Amniotic epithelial cell (primary cell): Measurements from ENCODE around the gene ETV1.
A peak's percentile ranks its signal among the peaks of the same experiment; 100 is the strongest.

Source experiments
- DNase-seq: peaks from one replicate; pipeline ENCODE4 v3.0.0-alpha.2; 2010; ENCODE audit warnings: low read depth

The ETV1 gene

GRCh38 chr7:13986208-13986607 is 3.3 kb downstream of the ETV1 start:
- DNase-seq, result no peak

DNA sequence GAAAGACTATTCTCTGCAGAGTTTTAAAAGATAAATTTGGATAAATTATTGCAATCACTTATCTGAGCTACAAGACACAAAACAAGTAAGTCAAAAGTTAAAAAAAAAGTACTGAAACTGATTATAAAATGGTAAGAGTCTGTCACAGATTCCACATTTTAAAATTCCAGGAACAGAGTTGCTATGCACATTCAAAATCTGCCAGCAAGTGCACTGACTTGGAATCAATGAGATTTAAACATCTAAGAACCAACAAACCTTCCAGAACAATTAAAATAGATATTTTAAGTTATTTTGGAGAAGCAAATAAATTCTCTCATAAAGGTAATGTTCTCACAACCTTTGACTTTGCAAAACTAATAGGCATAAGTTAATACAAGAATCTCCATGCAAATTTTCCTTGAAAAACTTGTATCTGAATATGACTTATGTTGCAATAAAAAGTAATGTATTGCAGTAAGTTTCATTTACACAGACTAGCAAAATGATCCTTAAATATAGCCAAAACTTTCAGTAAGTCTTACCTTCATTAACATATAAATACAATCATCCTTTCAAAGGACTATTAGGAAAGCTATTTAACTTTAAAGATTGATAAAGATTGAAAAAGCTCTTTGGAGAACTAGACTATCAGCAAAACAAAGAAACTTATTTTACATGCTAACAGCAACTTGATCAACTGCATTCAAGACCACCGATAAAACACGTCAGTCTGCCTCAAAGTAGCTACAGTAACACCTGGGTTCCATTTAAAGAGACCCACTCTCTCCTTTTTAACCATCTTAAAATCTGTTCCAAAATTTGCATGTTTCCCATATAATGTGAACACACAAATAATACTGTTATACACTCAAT is 4.4 kb downstream of the ETV1 start:
- no peak for DNase-seq

DNA sequence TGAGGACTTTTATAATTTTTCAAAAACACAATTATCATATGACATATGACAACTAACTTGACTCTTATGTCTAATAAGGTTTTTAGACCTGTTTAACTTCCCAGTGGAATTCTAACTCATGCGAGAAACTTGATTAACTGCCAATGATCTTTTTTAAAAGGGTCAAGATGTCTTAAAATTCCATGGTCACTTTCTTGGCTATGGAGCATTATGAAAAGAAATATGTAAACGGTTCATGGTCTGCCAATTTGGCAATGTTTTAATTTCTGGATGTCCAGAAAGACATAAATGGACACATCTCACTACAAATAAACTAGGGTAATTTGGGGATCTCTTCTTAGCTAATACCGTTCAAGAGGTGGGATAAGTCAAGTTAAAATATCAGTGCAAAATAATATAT is 5.4 kb downstream of the ETV1 start:
- DNase-seq, result no peak

DNA sequence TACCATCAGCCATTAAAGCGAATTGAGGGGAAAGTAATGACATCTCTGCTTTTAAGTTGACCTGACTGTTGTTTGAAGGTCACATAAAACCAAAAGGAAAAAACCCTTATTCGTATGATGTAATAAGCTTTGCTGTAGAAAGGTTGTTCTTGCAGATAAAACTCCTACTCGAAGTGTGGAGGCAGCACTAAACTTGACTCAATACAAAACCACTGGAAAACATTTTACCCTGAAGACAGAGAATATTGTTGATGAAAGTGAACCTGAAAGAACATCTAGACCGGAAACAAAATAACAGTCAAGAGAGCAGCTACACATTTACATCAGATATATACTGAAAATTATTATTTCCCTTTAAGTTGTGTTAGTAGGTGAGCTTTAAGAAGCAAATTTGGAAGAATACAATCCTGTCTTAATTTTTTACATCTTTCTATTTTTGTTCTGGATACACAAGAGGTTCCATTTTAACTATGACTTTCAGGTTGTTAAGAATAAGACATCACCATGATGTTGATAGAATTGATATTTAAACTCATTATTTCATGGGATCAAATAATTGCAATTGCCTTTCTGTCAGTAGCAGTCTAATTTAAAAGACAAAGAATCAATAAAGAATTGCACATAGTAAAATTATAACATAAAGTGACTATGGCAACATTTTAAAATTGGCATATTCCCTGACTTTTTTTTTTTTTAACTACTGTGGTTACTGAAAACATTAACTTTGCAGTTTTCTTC is 6.4 kb downstream of the ETV1 start:
- peak; percentile 36 for DNase-seq

GRCh38 chr7:13981070-13981469 is 8.4 kb downstream of the ETV1 start:
- DNase-seq, result peak; percentile 93

- DNase-seq, result no peak
Measured at GRCh38 chr7:13980474-13980873, 9.0 kb downstream of the ETV1 start.

- DNase-seq, result peak; percentile 31
Measured at GRCh38 chr7:13979671-13980435, 9.6 kb downstream of the ETV1 start.

- no peak for DNase-seq
Measured at GRCh38 chr7:13976594-13976993, 12.9 kb downstream of the ETV1 start.

DNA sequence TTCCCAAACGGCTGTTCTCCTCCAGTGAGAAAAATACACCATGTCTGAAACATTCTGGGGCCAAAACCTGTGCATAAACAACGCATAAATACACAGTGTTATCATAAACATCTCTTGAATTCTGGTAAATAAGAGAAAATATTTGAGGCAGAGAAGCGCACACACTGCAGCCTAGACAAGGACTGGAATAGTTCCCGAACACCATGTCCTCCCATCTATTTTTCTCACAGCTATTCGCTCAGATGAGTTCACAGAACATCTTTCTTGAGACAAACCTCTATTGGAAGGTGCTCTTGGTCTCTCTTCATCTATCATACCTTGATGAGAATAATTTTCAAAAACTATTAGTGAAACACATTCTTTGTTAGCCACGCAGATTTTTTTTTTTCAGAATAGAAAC is 24.4 kb downstream of the ETV1 start:
- DNase-seq, result no peak

GRCh38 chr7:13963925-13964324 is 25.5 kb downstream of the ETV1 start:
- no peak for DNase-seq

DNA sequence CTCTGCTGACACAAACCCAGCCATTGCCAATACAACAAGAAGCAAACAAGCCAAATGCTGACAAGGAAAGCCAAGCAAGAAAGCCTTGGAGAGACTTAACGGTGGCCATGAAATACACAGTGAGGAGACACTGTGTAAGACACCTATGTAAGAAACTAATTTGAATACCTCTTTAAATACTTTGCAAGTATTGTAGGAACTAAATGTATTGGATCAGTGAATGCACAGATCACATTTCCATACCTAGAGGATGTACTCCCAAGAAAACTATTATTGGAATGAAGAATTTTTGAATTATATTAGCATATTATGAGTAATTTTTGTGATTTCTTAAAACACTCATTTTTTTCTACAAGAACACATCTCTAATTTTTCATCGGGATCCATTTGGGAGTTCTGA is 34.0 kb downstream of the ETV1 start:
- DNase-seq, result no peak

DNA sequence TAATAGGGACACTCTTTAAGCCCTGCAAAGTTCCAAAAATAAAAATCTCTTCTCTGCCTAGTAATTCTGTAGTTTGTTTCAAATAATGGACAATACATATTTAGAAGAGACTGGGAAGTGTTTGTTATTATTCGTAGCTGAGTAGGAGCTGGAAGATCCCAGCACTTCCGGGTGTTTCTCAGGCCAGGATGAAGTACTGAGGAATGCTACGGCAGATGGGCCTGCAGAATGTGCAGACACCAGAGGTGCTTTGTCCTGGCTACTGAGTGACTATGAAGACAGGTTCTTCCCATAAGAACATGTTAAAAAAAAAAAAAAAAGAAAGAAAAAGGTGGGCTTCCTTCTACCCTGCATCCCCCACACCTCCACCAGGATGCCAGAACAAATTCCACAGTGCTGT is 36.1 kb downstream of the ETV1 start:
- peak; percentile 8 for DNase-seq

DNA sequence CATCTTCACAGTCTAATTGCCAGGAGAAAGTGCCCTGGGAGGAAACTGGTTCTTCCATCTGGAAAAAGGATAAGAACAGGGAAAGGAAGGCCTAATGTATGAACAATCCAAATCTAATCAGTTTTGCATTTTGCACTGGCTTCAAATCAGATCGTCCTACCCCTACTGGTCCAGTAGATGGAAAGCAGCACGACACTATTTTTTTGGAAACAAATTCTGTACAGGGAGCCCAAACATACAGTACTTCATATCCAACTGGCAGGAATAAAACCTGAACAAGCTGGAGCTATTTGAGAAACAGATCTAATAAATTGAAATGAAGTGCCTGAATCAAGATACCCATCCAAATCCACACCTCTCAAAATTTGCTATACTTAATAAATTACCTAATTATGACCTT is 36.5 kb downstream of the ETV1 start:
- no peak for DNase-seq

DNA sequence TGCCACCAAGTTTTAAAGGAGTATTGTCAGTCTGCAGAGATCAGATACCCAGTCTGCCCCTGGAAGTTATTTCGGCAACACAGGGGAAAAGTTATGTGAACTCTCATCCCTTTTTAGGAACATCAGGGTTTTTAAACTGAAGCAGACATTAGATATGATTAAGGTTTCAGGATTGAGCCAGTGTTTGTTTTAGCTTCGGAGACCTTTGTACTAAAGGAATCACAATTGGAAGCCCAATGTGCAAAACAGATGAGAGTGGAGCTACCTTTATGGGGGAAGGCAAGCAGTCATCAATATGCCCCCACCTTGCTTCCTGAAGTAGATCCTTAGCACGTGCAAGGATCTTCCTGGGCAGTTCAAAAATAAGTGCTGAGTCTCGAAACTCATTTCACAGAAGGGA is 39.5 kb downstream of the ETV1 start:
- DNase-seq, result no peak

DNA sequence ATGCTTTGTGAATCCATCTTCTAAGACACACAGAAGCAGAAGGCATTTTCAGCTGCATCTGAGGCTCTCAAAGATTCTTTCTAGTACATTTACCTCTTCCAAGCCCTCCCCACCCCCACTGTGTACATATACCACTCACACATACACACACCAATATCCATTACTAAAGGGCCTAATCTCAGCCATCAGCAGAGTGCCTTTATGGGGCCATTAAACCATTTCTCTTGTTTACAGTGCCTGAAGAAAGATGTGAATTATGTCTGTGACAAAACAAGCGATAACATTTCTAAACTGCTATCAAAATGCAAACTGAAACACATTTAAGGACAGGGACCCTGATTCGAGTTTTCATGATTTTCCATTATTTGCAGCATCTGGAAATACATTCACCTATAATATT is 40.0 kb downstream of the ETV1 start:
- no peak for DNase-seq

DNA sequence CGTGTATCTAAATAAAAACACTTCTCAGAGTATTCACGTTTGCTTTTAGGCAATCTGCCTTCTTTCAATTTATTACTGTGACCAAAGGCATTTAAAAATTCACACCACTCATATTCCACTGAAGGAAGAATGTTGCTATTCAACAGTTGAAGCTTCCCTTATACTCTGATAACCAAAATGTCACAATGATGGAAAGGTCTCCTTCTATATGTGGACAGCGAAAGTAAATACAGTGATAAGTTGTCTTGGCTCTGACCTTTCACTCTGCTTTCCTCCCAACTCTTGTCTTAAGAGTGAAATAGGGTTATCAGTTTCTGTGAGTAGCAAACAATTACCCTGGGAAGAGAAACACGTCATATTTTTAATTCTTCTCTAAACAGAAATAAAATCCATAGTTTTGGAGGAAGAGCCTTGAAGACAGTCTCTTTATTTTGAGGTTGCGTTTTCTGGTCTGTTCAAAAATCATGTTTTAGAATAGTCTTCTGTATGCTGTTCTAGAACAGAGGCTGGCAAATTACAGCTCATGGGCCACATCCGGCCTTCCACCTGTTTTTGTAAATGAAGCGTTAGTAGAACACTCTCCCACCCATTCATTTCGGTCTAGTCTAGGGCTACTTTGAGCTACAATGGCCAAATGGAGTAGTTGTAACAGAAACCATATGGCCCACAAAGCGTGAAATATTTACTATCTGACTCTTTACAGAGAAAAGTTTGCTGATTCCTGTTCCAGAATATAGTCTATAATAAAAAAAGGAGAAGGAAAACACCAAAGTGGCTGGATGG is 41.3 kb downstream of the ETV1 start:
- peak; percentile 84 for DNase-seq

DNA sequence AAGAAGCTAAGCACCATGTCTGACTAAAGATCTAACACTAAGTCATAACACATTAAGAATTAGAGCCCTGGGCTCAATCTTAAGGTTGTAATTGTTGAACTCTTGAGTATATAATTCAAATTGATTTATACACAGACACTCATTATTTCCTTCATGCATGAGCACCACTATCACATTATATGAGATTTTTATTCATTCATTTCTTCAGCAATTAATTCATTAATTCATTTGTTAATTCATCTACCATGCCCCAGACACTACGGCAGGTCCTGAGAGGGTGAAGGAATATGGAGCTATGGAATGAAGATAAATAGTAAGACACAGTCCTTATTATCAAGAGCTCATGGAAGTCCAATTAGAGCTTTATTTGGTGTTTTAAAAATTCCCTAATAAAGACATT is 41.9 kb downstream of the ETV1 start:
- DNase-seq, result no peak

DNA sequence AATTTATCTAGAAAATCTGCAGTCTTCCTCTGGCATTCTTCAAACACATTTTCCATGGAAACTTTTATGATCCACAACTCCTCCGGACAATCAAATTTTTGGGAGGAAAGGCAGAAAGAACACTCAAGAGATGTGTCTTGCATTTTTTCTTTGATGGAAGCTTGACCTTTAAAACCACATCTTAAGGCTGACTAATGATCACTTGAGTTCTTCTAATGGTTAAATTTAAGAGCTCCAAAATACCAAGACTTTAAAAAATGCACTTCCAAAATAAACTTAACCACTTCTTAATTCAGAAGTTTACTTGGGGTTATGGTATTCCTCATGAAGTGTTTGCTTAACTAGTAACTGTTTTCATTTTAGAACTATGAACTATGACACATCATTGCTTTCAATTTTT is 43.3 kb downstream of the ETV1 start:
- DNase-seq, result peak; percentile 68

- DNase-seq, result peak; percentile 69
Measured at GRCh38 chr7:13945670-13946069, 43.8 kb downstream of the ETV1 start.

- DNase-seq, result no peak
Measured at GRCh38 chr7:13933536-13933935, 55.9 kb downstream of the ETV1 start.

DNA sequence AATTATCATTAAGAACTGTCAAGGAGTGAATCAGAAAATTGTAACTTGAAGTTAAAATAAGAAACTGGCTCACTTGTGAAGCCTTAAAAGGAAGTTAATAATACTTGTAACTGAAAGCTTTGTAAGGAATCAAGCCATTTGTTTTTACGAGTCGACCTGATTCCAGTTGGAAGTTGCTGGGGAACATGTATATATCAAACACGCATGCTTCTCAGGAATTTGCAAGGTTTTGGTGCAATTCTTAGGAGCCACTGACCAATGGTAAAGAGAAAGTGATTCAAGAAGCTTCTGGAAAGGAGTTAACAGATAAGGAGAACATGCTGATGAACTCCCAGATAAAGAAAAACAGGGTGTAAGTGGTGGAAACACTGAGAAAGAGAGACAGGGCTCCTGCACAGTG is 56.4 kb downstream of the ETV1 start:
- peak; percentile 78 for DNase-seq

DNA sequence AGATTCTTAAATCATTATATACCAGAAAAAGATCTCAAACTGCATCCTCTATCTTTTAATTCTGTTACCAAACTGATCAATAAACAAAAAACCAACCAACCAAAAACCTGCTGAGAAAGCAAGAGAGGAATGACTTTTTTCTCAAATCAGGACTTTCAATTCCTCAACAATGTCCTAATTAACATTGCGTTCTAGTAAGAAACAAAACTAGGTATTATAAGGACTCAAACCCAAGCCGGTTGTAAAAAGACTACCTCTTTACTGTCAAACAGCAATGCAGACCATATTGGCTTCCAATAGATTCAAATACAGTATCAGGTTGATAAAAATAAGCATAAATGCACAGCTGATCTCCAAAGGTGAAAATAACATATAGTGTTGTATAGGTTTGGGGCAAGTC is 57.3 kb downstream of the ETV1 start:
- no peak for DNase-seq
